22Rv1 (cell line): ENCODE measurements around the gene IQCB1.

Source experiments
- ZFX ChIP-seq: fragments of 450-650 bp; IDR thresholded peaks from 2 replicates; pipeline ENCODE4 v1.6.1; 2017; ENCODE audit warnings: antibody characterized with exemption, borderline replicate concordance
- TF ChIP-seq, protein P1 (sequence below): fragments of 450-650 bp; IDR thresholded peaks from 2 replicates; pipeline ENCODE4 v1.5.1; 2017; ENCODE audit warnings: mild to moderate bottlenecking

DNA sequence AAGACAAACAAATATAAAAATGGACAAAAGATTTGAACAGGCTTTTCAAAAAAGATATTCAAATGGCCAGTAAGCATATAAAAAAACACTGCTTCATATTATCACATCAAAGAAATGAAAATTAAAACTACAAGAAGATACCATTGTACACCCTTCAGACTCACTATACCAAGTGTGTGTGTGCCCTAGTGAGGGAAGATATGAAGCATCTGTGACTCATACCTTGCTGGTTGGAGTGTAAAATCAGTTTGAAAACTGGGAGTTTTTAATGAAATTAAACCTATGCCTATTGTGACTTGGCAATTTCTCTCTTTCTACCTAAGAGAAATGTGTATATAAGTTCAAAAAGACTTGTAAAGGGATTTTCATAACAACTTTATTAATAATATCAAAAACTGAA is 35.9 kb upstream of the IQCB1 start:
- TF ChIP-seq, protein P1, sequence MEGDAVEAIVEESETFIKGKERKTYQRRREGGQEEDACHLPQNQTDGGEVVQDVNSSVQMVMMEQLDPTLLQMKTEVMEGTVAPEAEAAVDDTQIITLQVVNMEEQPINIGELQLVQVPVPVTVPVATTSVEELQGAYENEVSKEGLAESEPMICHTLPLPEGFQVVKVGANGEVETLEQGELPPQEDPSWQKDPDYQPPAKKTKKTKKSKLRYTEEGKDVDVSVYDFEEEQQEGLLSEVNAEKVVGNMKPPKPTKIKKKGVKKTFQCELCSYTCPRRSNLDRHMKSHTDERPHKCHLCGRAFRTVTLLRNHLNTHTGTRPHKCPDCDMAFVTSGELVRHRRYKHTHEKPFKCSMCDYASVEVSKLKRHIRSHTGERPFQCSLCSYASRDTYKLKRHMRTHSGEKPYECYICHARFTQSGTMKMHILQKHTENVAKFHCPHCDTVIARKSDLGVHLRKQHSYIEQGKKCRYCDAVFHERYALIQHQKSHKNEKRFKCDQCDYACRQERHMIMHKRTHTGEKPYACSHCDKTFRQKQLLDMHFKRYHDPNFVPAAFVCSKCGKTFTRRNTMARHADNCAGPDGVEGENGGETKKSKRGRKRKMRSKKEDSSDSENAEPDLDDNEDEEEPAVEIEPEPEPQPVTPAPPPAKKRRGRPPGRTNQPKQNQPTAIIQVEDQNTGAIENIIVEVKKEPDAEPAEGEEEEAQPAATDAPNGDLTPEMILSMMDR, result no peak
- TF ChIP-seq ZFX, result no peak
